GM21367 (cell line): ENCODE results near the gene GPRASP1.
A peak's percentile ranks its signal among the peaks of the same experiment; 100 is the strongest.
"Not testable (repeated sequence)": the region's sequence is repeated elsewhere in the genome, so short reads cannot be mapped to it uniquely, and the experiment has no call there.

Experiments
- ATAC-seq: cut with Tn5 transposase; IDR thresholded peaks from one replicate; pipeline ENCODE4 v1.9.1; 2021; ENCODE audit not compliant: unreplicated experiment

GPRASP1 gene

GRCh38 chrX:102651242-102652011 lies at the start of gene GPRASP1:
TSS of gene GPRASP1 (plus strand) at chrX:102651483. CDS start at chrX:102653914, 2,431 bp downstream.
- no peak for ATAC-seq

- ATAC-seq: no peak
Observed at GRCh38 chrX:102604327-102604726, 47.0 kb upstream of the GPRASP1 start.

- ATAC-seq: no peak
Observed at GRCh38 chrX:102606115-102606514, 45.2 kb upstream of the GPRASP1 start.

GRCh38 chrX:102610905-102611304 lies 40.4 kb upstream of the GPRASP1 start:
- no peak for ATAC-seq

- no peak for ATAC-seq
Observed at GRCh38 chrX:102624105-102624504, 27.2 kb upstream of the GPRASP1 start.

GRCh38 chrX:102627640-102628039 lies 23.6 kb upstream of the GPRASP1 start:
- no peak for ATAC-seq

DNA sequence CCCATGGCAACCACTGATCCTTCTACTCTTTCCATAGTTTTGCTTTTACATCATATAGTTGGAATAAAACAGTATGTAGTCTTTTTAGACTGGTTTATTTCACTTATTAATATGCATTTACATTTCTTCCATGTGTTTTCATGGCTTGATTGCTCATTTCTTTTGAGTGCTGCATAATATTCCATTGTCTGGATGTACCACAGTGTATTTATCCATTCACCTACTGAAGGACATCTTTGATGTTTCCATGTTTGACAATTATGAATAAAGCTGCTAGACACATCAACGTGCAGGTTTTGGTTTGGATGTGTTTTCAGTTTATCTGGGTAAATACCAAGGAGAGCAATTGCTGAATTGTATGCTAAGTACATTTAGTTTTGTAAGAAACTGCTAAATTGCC lies 13.7 kb upstream of the GPRASP1 start:
- ATAC-seq: no peak

- ATAC-seq: no peak
Observed at GRCh38 chrX:102650903-102651241, 411 bp upstream of the GPRASP1 start.

GRCh38 chrX:102652031-102652688 lies 877 bp downstream of the GPRASP1 start:
- peak; percentile 75 for ATAC-seq

DNA sequence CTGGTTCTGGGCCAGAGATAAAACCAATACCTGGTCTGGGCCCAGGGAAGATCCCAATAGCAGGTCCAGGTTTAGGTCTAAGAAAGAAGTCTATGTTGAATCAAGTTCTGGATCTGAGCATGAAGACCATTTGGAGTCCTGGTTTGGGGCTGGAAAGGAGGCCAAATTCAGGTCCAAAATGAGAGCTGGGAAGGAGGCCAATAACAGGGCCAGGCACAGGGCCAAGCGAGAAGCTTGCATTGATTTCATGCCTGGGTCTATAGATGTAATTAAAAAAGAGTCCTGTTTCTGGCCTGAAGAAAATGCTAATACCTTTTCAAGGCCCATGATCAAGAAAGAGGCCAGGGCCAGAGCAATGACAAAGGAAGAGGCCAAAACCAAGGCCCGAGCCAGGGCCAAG lies 3.4 kb downstream of the GPRASP1 start:
- ATAC-seq: no peak

DNA sequence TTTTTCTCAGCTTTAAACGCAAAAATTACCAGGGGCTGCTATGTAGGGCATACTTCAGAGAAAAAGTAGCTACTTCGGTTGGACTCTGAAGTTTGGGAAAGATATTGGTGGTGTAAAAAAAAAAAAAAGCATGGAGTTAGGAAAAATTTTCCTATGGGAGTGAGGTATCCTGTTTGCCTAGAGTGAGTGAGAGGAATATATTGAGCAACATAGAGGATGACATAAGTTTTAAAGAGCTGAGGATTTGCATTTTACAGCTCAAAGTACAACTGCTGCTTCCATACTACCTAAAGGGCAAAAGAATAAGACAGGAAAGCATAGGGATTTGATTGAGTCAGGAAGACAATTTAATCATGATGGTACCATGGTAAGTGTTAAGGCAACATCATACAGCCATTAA lies 7.3 kb downstream of the GPRASP1 start:
- ATAC-seq: no peak

DNA sequence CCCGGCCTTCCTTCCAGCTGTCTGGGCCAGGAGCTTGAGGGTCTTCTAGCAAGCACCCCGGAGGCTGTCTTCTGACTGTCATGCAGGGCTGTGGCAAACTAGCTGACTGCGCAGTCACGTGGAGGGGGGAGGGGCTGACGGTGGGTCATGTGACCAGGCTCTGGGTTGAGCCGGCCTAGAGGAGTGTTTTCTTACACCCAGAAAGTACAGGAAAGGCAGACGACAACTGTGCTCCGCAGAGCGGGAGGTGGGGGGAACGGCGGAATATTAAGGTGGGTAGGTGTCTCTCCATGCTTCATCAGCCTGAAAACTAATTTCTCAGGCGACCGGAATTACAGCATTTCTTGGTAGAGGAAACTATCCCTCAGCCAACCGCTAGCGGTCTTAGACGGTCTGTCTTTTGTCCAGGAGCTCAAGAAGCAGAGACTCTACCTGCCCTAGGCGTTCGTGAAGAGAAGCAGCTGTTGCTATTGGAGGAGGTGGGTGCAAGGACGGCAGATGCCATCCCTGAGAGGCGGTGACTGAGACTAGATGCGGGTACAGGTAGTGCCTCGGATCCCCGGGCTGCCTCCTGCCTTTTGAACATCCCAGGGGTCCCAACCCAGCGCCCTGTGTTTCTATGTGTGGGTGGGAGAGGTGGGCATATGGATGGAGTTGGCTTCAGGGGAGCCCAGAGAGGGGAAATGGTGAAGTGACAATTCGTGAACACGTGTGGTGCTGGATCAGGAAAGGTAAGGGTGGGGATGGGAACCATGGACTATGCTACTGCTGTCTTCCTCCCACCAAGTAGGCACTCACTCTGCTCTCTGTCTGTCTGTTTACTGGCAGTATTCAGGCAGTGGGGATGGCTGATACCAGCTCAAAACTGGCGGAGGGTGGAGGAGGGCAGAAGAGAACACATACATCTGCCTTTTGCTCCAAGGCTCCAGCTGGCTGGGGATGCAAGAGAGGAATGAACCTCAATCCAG lies 8.8 kb downstream of the GPRASP1 start:
- peak; percentile 96 for ATAC-seq

GRCh38 chrX:102663820-102664219 lies 12.5 kb downstream of the GPRASP1 start:
- ATAC-seq: not testable (repeated sequence)

GRCh38 chrX:102667034-102667433 lies 15.8 kb downstream of the GPRASP1 start:
- ATAC-seq: not testable (repeated sequence)

DNA sequence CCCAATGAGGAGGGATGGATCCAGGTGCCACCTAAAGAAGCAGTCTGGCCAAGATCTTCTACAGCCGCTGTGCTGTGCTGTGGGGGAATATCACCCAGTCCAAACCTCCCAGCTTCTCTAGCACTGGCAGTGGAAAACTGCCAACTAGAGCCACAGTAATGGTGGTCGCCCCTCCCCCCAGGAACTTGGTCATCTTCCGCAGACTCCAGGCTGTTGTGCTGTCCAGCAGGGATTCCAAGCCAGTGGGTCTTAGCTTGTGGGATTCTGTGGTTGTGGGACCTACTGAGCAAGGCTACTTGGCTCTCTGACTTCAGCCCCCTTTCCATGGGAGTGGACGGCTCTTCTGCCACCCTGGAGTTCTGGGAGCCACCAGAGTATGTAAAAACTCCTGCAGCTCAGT lies 18.2 kb downstream of the GPRASP1 start:
- ATAC-seq: no peak

- ATAC-seq: no peak
Observed at GRCh38 chrX:102672856-102673255, 21.6 kb downstream of the GPRASP1 start.

- not testable (repeated sequence) for ATAC-seq
Observed at GRCh38 chrX:102677479-102677878, 26.2 kb downstream of the GPRASP1 start.

GRCh38 chrX:102684772-102685520 lies 33.7 kb downstream of the GPRASP1 start:
- ATAC-seq: no peak

DNA sequence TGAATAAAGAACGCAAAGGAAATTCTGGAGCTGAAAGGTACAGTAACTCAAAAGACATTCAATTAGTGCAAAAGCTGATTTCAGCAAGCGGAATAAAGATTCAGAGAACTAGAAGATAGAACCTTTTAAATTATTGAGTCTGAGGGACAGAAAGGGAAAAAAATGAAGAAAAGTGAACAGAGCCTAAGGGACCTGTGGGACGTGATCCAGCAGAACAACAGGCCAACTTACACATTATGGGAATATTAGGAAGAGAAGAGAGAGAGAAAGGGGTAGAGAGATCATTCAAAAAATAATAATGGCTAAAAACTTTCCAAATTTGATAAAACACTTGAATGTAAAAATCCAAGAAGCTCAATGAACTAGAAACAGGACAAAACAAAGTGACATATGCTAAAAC lies 43.5 kb downstream of the GPRASP1 start:
- no peak for ATAC-seq

- ATAC-seq: no peak
Observed at GRCh38 chrX:102696306-102696705, 45.0 kb downstream of the GPRASP1 start.

GRCh38 chrX:102697494-102697893 lies 46.2 kb downstream of the GPRASP1 start:
- no peak for ATAC-seq
